NCI-H1417 treated with DMSO at 0.1 percent for 48 hours (cell line): ENCODE data around the gene MAGEB5.
"Not testable (repeated sequence)": the region's sequence is repeated elsewhere in the genome, so short reads cannot be mapped to it uniquely, and the experiment has no call there.

Experiments
- DNase-seq: peaks from one replicate; lab custom pipeline; 2025; lab: John Stamatoyannopoulos, UW

The MAGEB5 gene, protein sequence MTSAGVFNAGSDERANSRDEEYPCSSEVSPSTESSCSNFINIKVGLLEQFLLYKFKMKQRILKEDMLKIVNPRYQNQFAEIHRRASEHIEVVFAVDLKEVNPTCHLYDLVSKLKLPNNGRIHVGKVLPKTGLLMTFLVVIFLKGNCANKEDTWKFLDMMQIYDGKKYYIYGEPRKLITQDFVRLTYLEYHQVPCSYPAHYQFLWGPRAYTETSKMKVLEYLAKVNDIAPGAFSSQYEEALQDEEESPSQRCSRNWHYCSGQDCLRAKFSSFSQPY

DNA sequence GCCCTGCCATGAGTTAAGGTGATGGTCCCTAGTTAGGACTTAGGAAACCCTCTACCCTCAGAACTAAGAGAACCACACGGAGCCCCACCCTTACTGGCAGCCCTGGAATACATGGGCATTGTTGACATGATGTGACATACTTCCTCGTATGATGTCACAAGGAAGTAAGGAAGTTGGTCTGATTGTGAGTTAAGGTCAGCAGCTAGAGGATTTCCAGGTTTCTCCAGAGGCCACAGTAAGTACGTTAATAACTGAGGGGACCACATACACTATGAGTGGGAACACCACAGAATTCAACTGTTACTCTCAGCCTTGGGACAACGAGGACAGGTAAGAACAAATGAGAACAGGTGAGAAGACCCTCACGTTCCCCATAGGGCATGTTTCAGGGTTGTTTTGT, at the start of gene MAGEB5:
TSS of gene MAGEB5 (plus strand) at position 301 of the 400 bp plus-strand sequence. CDS start 1,133 bp downstream, outside the sequence.
- DNase-seq: no peak

GRCh38 chrX:26192204-26192603, 23.8 kb upstream of the MAGEB5 start, which contains the start of gene MAGEB6:
TSS of gene MAGEB6 (plus strand) at chrX:26192440. CDS start at chrX:26193847, 1,407 bp downstream.
- no peak for DNase-seq

DNA sequence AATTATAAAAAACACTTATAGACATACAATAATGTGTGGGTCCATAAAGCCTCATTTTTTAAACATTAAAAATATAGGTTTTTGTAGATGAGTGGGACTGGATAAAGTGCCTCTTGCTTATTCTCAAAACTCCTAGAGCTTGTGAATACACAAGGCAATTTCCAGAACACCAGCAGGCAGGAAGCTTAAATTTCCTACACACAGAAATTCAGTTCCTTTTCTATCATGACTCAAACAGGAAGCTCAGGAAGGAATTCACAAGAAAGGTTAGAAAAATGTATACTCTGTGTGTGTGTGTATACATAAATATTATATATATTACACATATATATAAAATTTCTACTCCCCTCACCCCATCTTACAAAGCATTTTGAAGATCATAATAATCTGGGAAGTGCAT, 12.4 kb upstream of the MAGEB5 start:
- DNase-seq: no peak

GRCh38 chrX:26204717-26205116, 11.3 kb upstream of the MAGEB5 start:
- DNase-seq: not testable (repeated sequence)

- DNase-seq: no peak
Measured at GRCh38 chrX:26208012-26208411, 8.0 kb upstream of the MAGEB5 start.

DNA sequence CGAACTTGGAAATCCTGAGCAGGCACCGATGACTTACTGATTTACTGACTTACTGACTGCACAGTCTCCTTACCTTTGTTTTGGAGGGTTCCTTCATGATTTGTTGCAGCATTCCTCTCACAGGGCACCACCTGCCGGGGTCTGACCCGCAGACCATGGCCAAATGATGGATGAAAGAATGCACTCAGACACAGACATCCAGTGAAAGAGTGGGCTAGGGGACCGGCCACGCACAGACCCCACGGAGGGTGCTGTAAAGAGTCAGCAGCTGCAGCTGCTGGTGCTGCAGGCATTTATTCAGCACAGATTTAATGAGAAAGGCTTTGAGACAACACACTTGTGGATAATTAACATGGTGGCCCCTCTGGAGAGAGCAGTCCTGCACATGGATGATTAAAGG, 3.4 kb downstream of the MAGEB5 start:
- no peak for DNase-seq

- DNase-seq: no peak
Measured at GRCh38 chrX:26234177-26234576, 18.2 kb downstream of the MAGEB5 start.

DNA sequence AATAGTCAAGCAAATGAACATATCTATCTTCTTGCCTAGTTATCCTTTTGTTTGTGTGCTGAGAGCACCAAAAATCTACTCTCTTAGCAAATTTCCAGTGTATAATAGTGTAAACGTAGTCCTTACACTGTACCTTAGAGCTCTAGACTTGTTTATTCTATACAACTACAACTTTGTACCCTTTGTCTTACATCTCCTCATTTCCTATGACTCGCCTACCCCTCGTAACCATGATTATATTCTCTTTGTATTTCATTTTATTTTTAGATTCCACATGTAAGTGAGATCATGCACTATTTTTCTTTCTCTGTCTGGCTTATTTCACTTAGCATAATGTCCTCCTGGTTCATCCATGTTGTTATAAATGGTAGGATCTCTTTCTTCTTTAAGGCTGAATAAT, 37.6 kb downstream of the MAGEB5 start:
- DNase-seq: no peak

DNA sequence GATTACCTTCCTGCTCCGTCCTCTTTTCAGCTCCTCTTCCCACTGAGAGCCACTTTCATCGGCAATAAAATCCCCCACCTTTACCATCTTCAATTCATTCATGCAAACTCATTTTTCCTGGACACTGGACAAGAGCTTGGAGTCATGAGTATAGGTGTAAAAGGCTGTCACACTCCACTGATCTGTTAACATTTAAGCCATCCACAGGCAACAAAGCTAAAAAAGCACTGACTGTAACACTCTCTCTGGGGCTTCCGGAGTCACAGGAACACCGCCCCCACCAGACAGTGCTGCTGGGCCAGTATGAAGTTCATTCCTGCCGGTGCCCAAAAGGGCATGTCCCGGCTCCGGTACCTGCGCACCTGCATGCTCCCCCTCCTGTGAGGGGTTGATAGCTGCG, 38.5 kb downstream of the MAGEB5 start:
- no peak for DNase-seq

DNA sequence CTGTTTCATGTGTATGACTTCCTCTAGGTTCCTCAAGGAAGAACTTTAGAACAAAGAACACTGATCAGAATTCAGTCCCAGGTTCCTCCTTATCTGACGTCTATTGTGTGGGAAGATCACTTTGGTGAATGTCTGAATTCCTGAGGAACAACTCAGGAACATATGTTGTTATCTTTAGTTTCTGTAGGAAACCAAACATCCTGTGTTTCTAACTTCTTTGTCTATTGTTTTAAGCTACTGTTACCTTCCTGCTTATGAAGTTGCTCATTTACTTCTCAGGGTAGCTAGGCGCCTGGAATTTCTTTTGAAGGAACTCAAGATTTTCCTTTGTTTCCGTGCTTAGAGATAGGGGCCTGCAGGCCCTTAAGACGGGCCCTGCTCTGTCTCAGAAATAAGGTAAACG, 46.2 kb downstream of the MAGEB5 start:
- no peak for DNase-seq
